Keratinocyte (primary cell): ENCODE measurements around the gene GCNT1. TPM values are rescaled to one million over a fixed set of nuclear protein-coding genes. Genes with fewer than 3 reads are reported as not detected.

Experiments
- DNase-seq: peaks from one replicate; pipeline ENCODE4 v3.0.0-alpha.2; 2011; ENCODE audit warnings: low read depth, missing footprints, low spot score
- FAIRE-seq: peaks from 2 replicates; lab custom pipeline; 2011; peaks lifted over from hg19 to GRCh38; lab: Jason Lieb, UNC
- H2AFZ ChIP-seq: 2 replicates; pipeline ENCODE4 v1.6.0; 2012; ENCODE audit warnings: low read length, control low read depth, inconsistent platforms; ENCODE audit not compliant: control insufficient read depth
- H3K27ac ChIP-seq: 2 replicates; pipeline ENCODE4 v1.5.1; 2011; ENCODE audit warnings: low read length; ENCODE audit not compliant: control insufficient read depth, insufficient read depth
- H3K27me3 ChIP-seq: 3 replicates; pipeline ENCODE4 v1.6.0; 2011; ENCODE audit warnings: low read length; ENCODE audit not compliant: control insufficient read depth, insufficient read depth; ENCODE audit errors: extremely low read depth
- H3K36me3 ChIP-seq, 2 experiments: 2 replicates in 1 of 2; 3 replicates in 1 of 2; pipeline ENCODE4 v1.5.1; 2011; ENCODE audit warnings: low read length in 2 of 2, mild to moderate bottlenecking in 1 of 2; ENCODE audit not compliant: control insufficient read depth in 2 of 2, insufficient read depth in 2 of 2; ENCODE audit errors: extremely low read depth in 1 of 2
- H3K4me1 ChIP-seq: 3 replicates; pipeline ENCODE4 v1.5.1; 2011; ENCODE audit warnings: low read length; ENCODE audit not compliant: control insufficient read depth, insufficient read depth; ENCODE audit errors: extremely low read depth
- H3K4me2 ChIP-seq: 3 replicates; pipeline ENCODE4 v1.6.0; 2011; ENCODE audit warnings: low read depth, low read length; ENCODE audit not compliant: control insufficient read depth, insufficient read depth; ENCODE audit errors: extremely low read depth
- H3K4me3 ChIP-seq, 3 experiments: fragments of 200-600 bp in 1 of 3; sonication (generic) in 1 of 3; 2 replicates in 2 of 3; 3 replicates in 1 of 3; pipeline ENCODE4 v1.5.1; 2011 to 2016; ENCODE audit warnings: low read length in 3 of 3, mild to moderate bottlenecking in 3 of 3, control low read depth in 2 of 3, inconsistent platforms in 1 of 3, low read depth in 1 of 3, mixed read lengths in 1 of 3, mixed run types in 1 of 3, moderate library complexity in 1 of 3; ENCODE audit not compliant: control insufficient read depth in 2 of 3, insufficient read depth in 2 of 3; ENCODE audit errors: extremely low read depth in 1 of 3
- H3K79me2 ChIP-seq: 2 replicates; pipeline ENCODE4 v1.6.0; 2012; ENCODE audit warnings: low read length; ENCODE audit not compliant: control insufficient read depth, insufficient read depth
- H3K9ac ChIP-seq: 3 replicates; pipeline ENCODE4 v1.6.0; 2011; ENCODE audit warnings: low read length; ENCODE audit not compliant: control insufficient read depth, insufficient read depth; ENCODE audit errors: extremely low read depth
- H3K9me1 ChIP-seq: 3 replicates; pipeline ENCODE4 v1.6.0; 2011; ENCODE audit warnings: low read length; ENCODE audit not compliant: control insufficient read depth, insufficient read depth; ENCODE audit errors: extremely low read depth
- H3K9me3 ChIP-seq: 2 replicates; pipeline ENCODE4 v1.5.1; 2012; ENCODE audit warnings: low read depth, low read length; ENCODE audit not compliant: control insufficient read depth
- H4K20me1 ChIP-seq: 3 replicates; pipeline ENCODE4 v1.6.0; 2011; ENCODE audit warnings: low read length; ENCODE audit not compliant: control insufficient read depth, insufficient read depth; ENCODE audit errors: extremely low read depth
- CTCF ChIP-seq, 3 experiments: IDR thresholded peaks in 1 of 3; conservative IDR thresholded peaks in 1 of 3; optimal IDR thresholded peaks in 1 of 3; 2 replicates in 2 of 3; 3 replicates in 1 of 3; pipeline versions ENCODE3 to v1.5.1; 2011; ENCODE audit warnings: low read length in 3 of 3, mild to moderate bottlenecking in 3 of 3, moderate library complexity in 2 of 3, control low read depth in 1 of 3, inconsistent platforms in 1 of 3; ENCODE audit not compliant: insufficient read depth in 2 of 3; ENCODE audit errors: extremely low read depth in 1 of 3
- EZH2 ChIP-seq: IDR thresholded peaks from one replicate; pipeline ENCODE4 v1.6.1; 2012; ENCODE audit warnings: inconsistent platforms, mild to moderate bottlenecking, low read length, moderate library complexity
- dilution Hi-C: fragments of 300-500 bp; cut with MboI; formaldehyde crosslinking; loops from one replicate; pipeline ENCODE4 v1.7.0; 2020; ENCODE audit warnings: low sequenced_read_pairs; ENCODE audit not compliant: extremely low pct_ligation_motif_present
- polyA plus RNA-seq, 5 experiments: library from polyadenylated mRNA; depleted of rRNA in 3 of 5; stranded (reverse) in 3 of 5; stranded (forward) in 1 of 5; unstranded in 1 of 5; fragments of >200 nt; gene quantifications; 1 replicate in 1 of 5; 2 replicates in 3 of 5; 3 replicates in 1 of 5; pipeline versions ENCODE4 v1.2.1 to v1.2.3, GENCODE V29; 2011 to 2012; ENCODE audit warnings: missing spikeins in 2 of 5, low read depth in 1 of 5, low replicate concordance in 1 of 5

The GCNT1 gene
- polyA plus RNA-seq, 1 donor (not counting 4 experiments of a cell fraction or from before 2014, with no cell fraction given), result 7.5 TPM

- Histone ChIP-seq H4K20me1 (no peaks in the 10 kb centered on the region), H2AFZ (no peak overlapping the region), H3K9ac (no peak overlapping the region), H3K36me3 (no peaks in the 10 kb centered on the region), H3K9me1 (no peaks in the 10 kb centered on the region), H3K27me3 (no peaks in the 10 kb centered on the region), H3K79me2 (no peaks in the 10 kb centered on the region), H3K9me3 (no peaks in the 10 kb centered on the region), H3K27ac (no peak overlapping the region), H3K4me1 (no peaks in the 10 kb centered on the region), H3K4me3 (no peak overlapping the region), H3K4me2 (no peak overlapping the region)
- dilution Hi-C loops, result no loop called here
- FAIRE-seq (no peak), DNase-seq (no peak)
- TF ChIP-seq EZH2, result no peak
- no peak for TF ChIP-seq CTCF (optimal IDR thresholded peaks at IDR 0.05 in 1 of 3, IDR thresholded peaks at IDR 0.05 in 1 of 3, conservative IDR thresholded peaks at IDR 0.05 in 1 of 3; ENCODE audit: extremely low read depth in 1 of 3, insufficient read depth in 2 of 3, low read length in 3 of 3)
These were observed 33.1 kb upstream of the GCNT1 start for GRCh38 chr9:76425677-76426453.

GRCh38 chr9:76426807-76427419 lies 32.1 kb upstream of the GCNT1 start:
- H3K9me3 ChIP-seq, result no peaks in the 10 kb centered on the region
- H3K9ac ChIP-seq, result no peak overlapping the region
- H3K27ac ChIP-seq, result no peak overlapping the region
- dilution Hi-C loops, result no loop called here
- H2AFZ ChIP-seq, result no peak overlapping the region
- H3K4me1 ChIP-seq, result no peaks in the 10 kb centered on the region
- DNase-seq, result no peak
- no peaks in the 10 kb centered on the region for H3K9me1 ChIP-seq
- H3K27me3 ChIP-seq, result no peaks in the 10 kb centered on the region
- H4K20me1 ChIP-seq, result no peaks in the 10 kb centered on the region
- H3K79me2 ChIP-seq, result no peaks in the 10 kb centered on the region
- no peaks in the 10 kb centered on the region for H3K36me3 ChIP-seq
- H3K4me3 ChIP-seq, result no peak overlapping the region
- H3K4me2 ChIP-seq, result no peak overlapping the region
- FAIRE-seq, result no peak
- no peak for TF ChIP-seq EZH2
- no peak for TF ChIP-seq CTCF (optimal IDR thresholded peaks at IDR 0.05 in 1 of 3, IDR thresholded peaks at IDR 0.05 in 1 of 3, conservative IDR thresholded peaks at IDR 0.05 in 1 of 3; ENCODE audit: extremely low read depth in 1 of 3, insufficient read depth in 2 of 3, low read length in 3 of 3)
